Progenitor cell of endocrine pancreas (in vitro differentiated cells): Measurements from ENCODE around the gene NSL1. TPM values are rescaled to one million over a fixed set of nuclear protein-coding genes. Genes with fewer than 3 reads are reported as not detected.

Experiments used
- DNase-seq: peaks from one replicate; pipeline ENCODE4 v3.0.0; 2021; ENCODE audit warnings: low spot score; ENCODE audit not compliant: unreplicated experiment
- H3K27ac Mint-ChIP-seq: 2 replicates; pipeline ENCODE4 v1.8.0; 2021; ENCODE audit warnings: mild to moderate bottlenecking, moderate library complexity, mixed read lengths
- H3K27me3 Mint-ChIP-seq: 2 replicates; pipeline ENCODE4 v1.8.0; 2021; ENCODE audit warnings: mixed read lengths
- H3K36me3 Mint-ChIP-seq: 2 replicates; pipeline ENCODE4 v1.8.0; 2022; ENCODE audit warnings: mixed read lengths; ENCODE audit not compliant: insufficient read depth
- H3K4me1 Mint-ChIP-seq: 2 replicates; pipeline ENCODE4 v1.8.0; 2021; ENCODE audit warnings: low read depth, mixed read lengths
- H3K4me3 Mint-ChIP-seq: 2 replicates; pipeline ENCODE4 v1.8.0; 2021; ENCODE audit warnings: low read depth, mild to moderate bottlenecking, moderate library complexity, mixed read lengths
- H3K9me3 Mint-ChIP-seq: 2 replicates; pipeline ENCODE4 v1.8.0; 2021; ENCODE audit warnings: low read depth, mixed read lengths
- total RNA-seq: library from RNA; stranded (reverse); gene quantifications from 2 replicates; pipeline ENCODE4 v1.2.1, GENCODE V29; 2021
- TF ChIP-seq, protein P1 (sequence below): fragments of 200-600 bp; sonication (generic); IDR thresholded peaks from one replicate; pipeline ENCODE4 v1.5.0; 2021; ENCODE audit warnings: antibody characterized with exemption, mild to moderate bottlenecking; ENCODE audit not compliant: unreplicated experiment

Gene NSL1
- total RNA-seq, 1 donor from 2014 or later: 41.1 TPM

DNA sequence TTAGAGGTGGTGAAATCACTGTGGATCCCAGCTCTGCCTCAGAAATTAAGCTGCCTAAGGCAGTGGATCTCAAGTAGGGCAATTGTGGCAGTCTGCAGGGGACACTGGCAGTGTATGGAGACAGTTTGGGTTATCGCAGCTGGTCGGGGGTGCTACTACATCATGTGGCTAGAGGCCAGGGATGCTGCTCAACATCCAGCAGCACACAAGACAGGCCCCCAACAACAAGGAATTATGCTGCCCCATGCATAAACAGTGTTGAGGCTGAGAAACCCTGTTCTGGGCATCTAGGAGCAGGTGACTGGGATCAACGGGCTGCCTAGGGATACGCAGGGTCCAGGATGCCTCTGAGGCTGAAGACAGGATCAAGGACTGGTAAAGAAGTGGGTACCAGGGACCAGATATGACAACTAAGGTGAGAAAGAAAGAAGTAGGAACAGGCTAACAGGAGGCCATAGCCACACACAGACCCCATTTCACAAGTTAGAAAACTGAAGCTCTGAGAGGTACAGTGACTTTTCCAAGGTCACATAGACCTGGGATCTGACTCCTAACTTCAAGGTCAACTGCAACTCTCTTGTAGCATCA, 100.7 kb downstream of the NSL1 start:
- H3K9me3 Mint-ChIP-seq: no peaks in the 10 kb centered on the region
- H3K4me3 Mint-ChIP-seq: no peak overlapping the region
- H3K4me1 Mint-ChIP-seq: no peaks in the 10 kb centered on the region
- no peaks in the 10 kb centered on the region for H3K36me3 Mint-ChIP-seq
- TF ChIP-seq, protein P1, sequence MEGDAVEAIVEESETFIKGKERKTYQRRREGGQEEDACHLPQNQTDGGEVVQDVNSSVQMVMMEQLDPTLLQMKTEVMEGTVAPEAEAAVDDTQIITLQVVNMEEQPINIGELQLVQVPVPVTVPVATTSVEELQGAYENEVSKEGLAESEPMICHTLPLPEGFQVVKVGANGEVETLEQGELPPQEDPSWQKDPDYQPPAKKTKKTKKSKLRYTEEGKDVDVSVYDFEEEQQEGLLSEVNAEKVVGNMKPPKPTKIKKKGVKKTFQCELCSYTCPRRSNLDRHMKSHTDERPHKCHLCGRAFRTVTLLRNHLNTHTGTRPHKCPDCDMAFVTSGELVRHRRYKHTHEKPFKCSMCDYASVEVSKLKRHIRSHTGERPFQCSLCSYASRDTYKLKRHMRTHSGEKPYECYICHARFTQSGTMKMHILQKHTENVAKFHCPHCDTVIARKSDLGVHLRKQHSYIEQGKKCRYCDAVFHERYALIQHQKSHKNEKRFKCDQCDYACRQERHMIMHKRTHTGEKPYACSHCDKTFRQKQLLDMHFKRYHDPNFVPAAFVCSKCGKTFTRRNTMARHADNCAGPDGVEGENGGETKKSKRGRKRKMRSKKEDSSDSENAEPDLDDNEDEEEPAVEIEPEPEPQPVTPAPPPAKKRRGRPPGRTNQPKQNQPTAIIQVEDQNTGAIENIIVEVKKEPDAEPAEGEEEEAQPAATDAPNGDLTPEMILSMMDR: no peak
- no peak for DNase-seq
- H3K27me3 Mint-ChIP-seq: peaks cover 37% of the 10 kb centered on the region
- no peak overlapping the region for H3K27ac Mint-ChIP-seq

DNA sequence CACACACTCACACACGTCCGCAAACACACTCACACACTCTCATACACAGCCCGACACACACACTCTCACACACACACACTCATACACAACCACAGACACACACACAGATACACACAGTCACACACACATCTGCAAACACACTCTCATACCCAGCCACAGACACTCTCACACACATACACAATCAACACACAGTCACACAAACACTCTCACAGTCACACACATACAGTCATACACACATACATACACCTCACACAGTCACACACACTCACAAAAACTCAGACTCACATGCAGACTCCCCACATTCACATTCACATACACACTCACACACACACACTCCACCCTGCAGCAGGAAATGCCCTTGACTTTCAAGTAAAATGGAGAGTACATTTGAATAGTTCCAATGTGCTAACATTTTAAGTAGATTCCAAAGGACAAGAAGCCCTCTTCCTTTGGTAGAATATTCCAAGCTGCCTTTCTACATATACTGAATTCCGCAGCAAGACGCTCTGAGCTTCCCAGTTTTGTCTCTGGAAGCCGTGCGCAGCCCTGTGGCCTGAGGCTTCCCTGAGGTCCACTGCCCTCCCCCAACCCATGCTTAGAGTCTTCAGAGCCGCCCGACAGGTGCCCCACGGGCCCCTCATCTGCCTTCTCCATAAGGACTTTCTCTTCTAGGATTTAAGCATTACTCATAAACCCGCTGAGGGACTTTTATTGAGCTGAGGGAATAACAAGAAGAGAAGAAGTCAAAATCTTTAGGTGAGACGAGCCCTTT, 101.6 kb downstream of the NSL1 start:
- H3K4me3 Mint-ChIP-seq: no peak overlapping the region
- TF ChIP-seq, protein P1: no peak
- DNase-seq: no peak
- H3K9me3 Mint-ChIP-seq: no peaks in the 10 kb centered on the region
- no peaks in the 10 kb centered on the region for H3K4me1 Mint-ChIP-seq
- peaks cover 39% of the 10 kb centered on the region for H3K27me3 Mint-ChIP-seq
- no peak overlapping the region for H3K27ac Mint-ChIP-seq
- H3K36me3 Mint-ChIP-seq: no peaks in the 10 kb centered on the region

DNA sequence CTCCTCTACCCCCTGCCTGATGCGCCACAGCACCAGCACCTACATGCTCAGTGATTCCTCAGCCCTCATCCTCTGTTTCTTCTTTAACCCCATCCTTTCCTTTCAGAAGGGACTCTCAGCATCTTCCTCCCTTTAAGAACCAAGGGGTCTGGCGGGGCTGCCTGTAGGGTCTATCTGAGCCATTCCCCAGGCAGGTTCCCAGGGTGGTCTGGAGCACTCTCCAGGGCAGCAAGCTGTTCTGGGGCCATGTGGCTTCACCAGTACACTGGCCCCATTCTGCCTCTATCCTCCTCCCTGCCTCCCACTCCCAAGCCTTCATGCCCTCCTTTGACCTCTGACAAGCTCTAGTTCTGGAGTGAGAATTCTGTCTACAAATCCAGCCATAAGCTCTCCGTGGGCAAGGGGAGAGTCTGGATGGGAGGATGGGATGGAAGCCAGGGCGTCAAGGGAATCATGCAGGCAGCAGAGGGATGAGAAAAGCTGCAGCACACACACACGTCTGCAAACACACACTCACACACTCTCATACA, 102.3 kb downstream of the NSL1 start:
- TF ChIP-seq, protein P1: no peak
- no peaks in the 10 kb centered on the region for H3K4me1 Mint-ChIP-seq
- DNase-seq: no peak
- H3K27ac Mint-ChIP-seq: no peak overlapping the region
- H3K36me3 Mint-ChIP-seq: no peaks in the 10 kb centered on the region
- H3K4me3 Mint-ChIP-seq: no peak overlapping the region
- H3K27me3 Mint-ChIP-seq: peaks cover 38% of the 10 kb centered on the region
- no peaks in the 10 kb centered on the region for H3K9me3 Mint-ChIP-seq

DNA sequence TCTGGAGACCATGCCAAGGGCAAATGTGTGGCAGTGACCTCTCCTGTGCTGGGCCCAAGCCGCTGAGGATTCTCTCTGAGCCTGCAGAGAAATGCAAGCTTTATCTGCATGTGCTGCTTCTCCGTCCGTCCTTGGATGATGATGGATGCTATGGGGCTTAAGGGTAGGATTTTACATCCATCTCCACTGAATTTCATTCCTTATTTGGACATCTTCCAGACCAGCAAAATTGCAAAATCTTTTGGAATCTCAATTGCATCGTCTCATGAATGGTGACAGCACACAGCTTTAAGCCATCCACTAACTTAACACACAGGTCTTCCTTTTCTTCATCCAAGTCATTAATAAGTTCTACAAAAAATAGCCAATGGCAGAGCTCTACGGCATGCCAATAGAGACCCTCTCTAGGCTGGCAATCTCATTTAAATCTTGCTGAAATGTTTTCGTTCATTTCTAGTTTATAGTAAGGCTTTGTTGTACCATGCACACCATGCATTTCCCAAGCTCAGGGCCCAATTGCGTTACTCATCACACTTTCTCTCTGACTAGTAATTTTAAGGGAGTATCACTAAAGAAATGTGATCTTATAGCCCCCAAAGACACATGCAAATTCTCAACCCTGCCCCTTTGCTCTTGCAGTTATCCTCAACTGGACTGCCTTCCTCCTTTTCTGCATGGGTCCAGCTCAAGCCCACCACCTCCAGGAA, 103.1 kb downstream of the NSL1 start:
- DNase-seq: no peak
- Mint-ChIP-seq H3K27me3 (peaks cover 36% of the 10 kb centered on the region), H3K27ac (no peak overlapping the region), H3K4me3 (no peak overlapping the region), H3K36me3 (no peaks in the 10 kb centered on the region), H3K9me3 (no peaks in the 10 kb centered on the region), H3K4me1 (peaks cover 5% of the 10 kb centered on the region)
- TF ChIP-seq, protein P1: no peak

DNA sequence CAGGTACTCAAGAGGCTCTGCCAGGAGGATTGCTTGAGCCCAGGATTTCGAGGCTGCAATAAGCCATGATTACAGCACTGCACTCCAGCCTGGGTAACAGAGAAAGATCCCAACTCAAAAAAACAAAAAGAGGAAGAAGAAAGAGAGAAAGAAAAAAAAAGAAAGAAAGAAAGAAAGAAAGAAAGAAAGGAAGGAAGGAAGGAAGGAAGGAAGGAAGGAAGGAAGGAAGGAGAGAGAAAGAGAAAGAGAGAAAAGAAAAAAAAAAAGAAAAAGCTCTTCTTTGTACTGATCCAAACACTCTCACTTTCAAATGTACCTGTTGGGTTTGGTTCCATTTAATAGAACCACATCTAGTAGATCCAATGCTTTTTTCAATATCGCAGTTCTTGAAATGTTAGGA, 103.8 kb downstream of the NSL1 start:
- no peak overlapping the region for H3K27ac Mint-ChIP-seq
- TF ChIP-seq, protein P1: no peak
- DNase-seq: no peak
- H3K27me3 Mint-ChIP-seq: peaks cover 31% of the 10 kb centered on the region
- peaks cover 5% of the 10 kb centered on the region for H3K4me1 Mint-ChIP-seq
- H3K36me3 Mint-ChIP-seq: no peaks in the 10 kb centered on the region
- no peak overlapping the region for H3K4me3 Mint-ChIP-seq
- no peaks in the 10 kb centered on the region for H3K9me3 Mint-ChIP-seq
